ENCODE results near the gene GDI1.

Gene GDI1

DNA sequence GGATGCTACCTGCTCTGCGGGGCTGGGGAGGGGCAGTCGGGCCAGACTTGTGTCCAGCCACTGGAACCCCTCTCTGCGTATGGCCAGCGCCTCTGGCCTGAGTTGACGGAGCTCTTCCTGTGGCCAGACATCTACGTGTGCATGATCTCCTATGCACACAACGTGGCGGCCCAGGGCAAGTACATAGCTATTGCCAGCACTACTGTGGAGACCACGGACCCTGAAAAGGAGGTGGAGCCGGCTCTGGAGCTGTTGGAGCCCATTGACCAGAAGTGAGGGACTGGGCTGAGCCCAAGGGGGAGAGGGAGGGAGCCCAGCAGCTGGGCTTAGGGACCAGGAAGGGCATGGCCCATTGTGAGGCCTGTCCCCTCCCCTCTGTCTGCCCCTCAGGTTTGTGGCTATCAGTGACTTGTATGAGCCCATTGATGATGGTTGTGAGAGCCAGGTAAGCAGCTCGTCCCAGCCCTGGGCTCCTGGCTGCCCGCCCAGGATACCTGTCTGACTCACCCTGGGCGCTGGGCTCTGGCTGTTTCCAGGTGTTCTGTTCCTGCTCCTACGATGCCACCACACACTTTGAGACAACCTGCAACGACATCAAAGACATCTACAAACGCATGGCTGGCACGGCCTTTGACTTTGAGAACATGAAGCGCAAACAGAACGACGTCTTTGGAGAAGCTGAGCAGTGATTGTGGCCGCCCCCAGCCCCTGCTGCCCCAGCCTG lies 5.2 kb downstream of the GDI1 start:
- H3K9me3 ChIP-seq (ENCODE audit: control insufficient read depth, low read length), result no peaks in the 10 kb centered on the region
- H3K27me3 ChIP-seq (replicated peaks; ENCODE audit: control insufficient read depth, insufficient read depth, low read length), result no peaks in the 10 kb centered on the region
- no peak overlapping the region for H3K9ac ChIP-seq (ENCODE audit: low read length)
- no peak overlapping the region for H3K4me3 ChIP-seq (ENCODE audit: low read length)
- H3K36me3 ChIP-seq (ENCODE audit: control insufficient read depth, insufficient read depth, low read length, severe bottlenecking), result peaks cover 10% of the 10 kb centered on the region
- H3K4me1 ChIP-seq (ENCODE audit: control insufficient read depth, insufficient read depth, low read length), result peaks cover 13% of the 10 kb centered on the region
- no peak for DNase-seq (ENCODE audit: low read depth)

DNA sequence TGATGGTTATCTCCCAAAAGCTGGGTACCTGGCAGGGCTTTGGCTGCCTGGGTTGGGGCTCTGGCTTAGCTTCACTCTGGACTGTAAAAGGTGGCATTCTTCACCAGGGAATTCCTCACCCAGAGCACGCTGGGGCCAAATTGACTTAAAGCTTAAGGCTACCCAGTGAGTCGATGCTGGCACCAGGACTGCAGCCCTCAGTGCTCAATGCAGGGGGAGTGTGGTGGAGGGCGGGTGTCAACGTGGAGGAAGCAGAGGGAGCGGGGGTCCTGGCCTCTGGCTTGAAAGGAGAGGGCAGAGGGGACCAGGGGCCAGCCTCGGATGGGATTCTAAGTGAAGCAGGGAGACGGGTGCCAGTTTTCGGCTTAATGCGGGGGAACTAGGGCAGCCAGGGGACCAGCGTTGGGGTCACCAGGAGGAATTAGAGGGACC lies 6.5 kb downstream of the GDI1 start:
- Histone ChIP-seq H3K27me3 (replicated peaks; ENCODE audit: control insufficient read depth, insufficient read depth, low read length) (no peaks in the 10 kb centered on the region), H3K4me3 (ENCODE audit: low read length) (peak overlapping the region; percentile 54), H3K36me3 (ENCODE audit: control insufficient read depth, insufficient read depth, low read length, severe bottlenecking) (peaks cover 15% of the 10 kb centered on the region)

GRCh38 chrX:154443992-154444754 lies 7.2 kb downstream of the GDI1 start, which contains the start of gene FAM50A:
TSS of gene FAM50A (plus strand) at chrX:154444141. CDS start at chrX:154444236, 95 bp downstream.
- Histone ChIP-seq H3K4me3 (ENCODE audit: low read length) (peak within 1 kb of the TSS; percentile 82), H3K27me3 (replicated peaks; ENCODE audit: control insufficient read depth, insufficient read depth, low read length) (no peaks in the 10 kb centered on the region), H3K9me3 (ENCODE audit: control insufficient read depth, low read length) (no peaks in the 10 kb centered on the region), H3K9ac (ENCODE audit: low read length) (peak within 1 kb of the TSS; percentile 92), H3K36me3 (ENCODE audit: control insufficient read depth, insufficient read depth, low read length, severe bottlenecking) (peaks cover 22% of the 10 kb centered on the region), H3K4me1 (ENCODE audit: control insufficient read depth, insufficient read depth, low read length) (peaks cover 13% of the 10 kb centered on the region)
- peak; percentile 89 for DNase-seq (ENCODE audit: low read depth)

More for the DNA sequence above, 6.5 kb downstream of the GDI1 start:
- H3K4me1 ChIP-seq (ENCODE audit: control insufficient read depth, insufficient read depth, low read length), result peaks cover 13% of the 10 kb centered on the region
- H3K9me3 ChIP-seq (ENCODE audit: control insufficient read depth, low read length), result no peaks in the 10 kb centered on the region
- DNase-seq (ENCODE audit: low read depth), result peak; percentile 11
- peak overlapping the region; percentile 80 for H3K9ac ChIP-seq (ENCODE audit: low read length)

- DNase-seq (ENCODE audit: low read depth), result no peak
- peaks cover 27% of the 10 kb centered on the region for H3K36me3 ChIP-seq (ENCODE audit: control insufficient read depth, insufficient read depth, low read length, severe bottlenecking)
- no peaks in the 10 kb centered on the region for H3K27me3 ChIP-seq (replicated peaks; ENCODE audit: control insufficient read depth, insufficient read depth, low read length)
- H3K4me1 ChIP-seq (ENCODE audit: control insufficient read depth, insufficient read depth, low read length), result peaks cover 13% of the 10 kb centered on the region
- no peaks in the 10 kb centered on the region for H3K9me3 ChIP-seq (ENCODE audit: control insufficient read depth, low read length)
- peak overlapping the region; percentile 82 for H3K4me3 ChIP-seq (ENCODE audit: low read length)
- peak overlapping the region; percentile 92 for H3K9ac ChIP-seq (ENCODE audit: low read length)
Observed at GRCh38 chrX:154444755-154445246, 7.8 kb downstream of the GDI1 start.

GRCh38 chrX:154445776-154446175 lies 8.8 kb downstream of the GDI1 start:
- H3K27me3 ChIP-seq (replicated peaks; ENCODE audit: control insufficient read depth, insufficient read depth, low read length), result no peaks in the 10 kb centered on the region
- H3K9me3 ChIP-seq (ENCODE audit: control insufficient read depth, low read length), result no peaks in the 10 kb centered on the region
- peak overlapping the region; percentile 82 for H3K4me3 ChIP-seq (ENCODE audit: low read length)
- DNase-seq (ENCODE audit: low read depth), result no peak
- H3K4me1 ChIP-seq (ENCODE audit: control insufficient read depth, insufficient read depth, low read length), result peaks cover 13% of the 10 kb centered on the region
- H3K36me3 ChIP-seq (ENCODE audit: control insufficient read depth, insufficient read depth, low read length, severe bottlenecking), result peaks cover 37% of the 10 kb centered on the region
- no peak overlapping the region for H3K9ac ChIP-seq (ENCODE audit: low read length)

- Histone ChIP-seq H3K9me3 (ENCODE audit: control insufficient read depth, low read length) (no peaks in the 10 kb centered on the region), H3K4me1 (ENCODE audit: control insufficient read depth, insufficient read depth, low read length) (peaks cover 13% of the 10 kb centered on the region), H3K36me3 (ENCODE audit: control insufficient read depth, insufficient read depth, low read length, severe bottlenecking) (peaks cover 40% of the 10 kb centered on the region), H3K9ac (ENCODE audit: low read length) (no peak overlapping the region), H3K4me3 (ENCODE audit: low read length) (no peak overlapping the region), H3K27me3 (replicated peaks; ENCODE audit: control insufficient read depth, insufficient read depth, low read length) (no peaks in the 10 kb centered on the region)
- DNase-seq (ENCODE audit: low read depth), result no peak
Observed at GRCh38 chrX:154446430-154446829, 9.5 kb downstream of the GDI1 start.

- no peak overlapping the region for H3K9ac ChIP-seq (ENCODE audit: low read length)
- H3K9me3 ChIP-seq (ENCODE audit: control insufficient read depth, low read length), result no peaks in the 10 kb centered on the region
- peaks cover 41% of the 10 kb centered on the region for H3K36me3 ChIP-seq (ENCODE audit: control insufficient read depth, insufficient read depth, low read length, severe bottlenecking)
- H3K4me3 ChIP-seq (ENCODE audit: low read length), result no peak overlapping the region
- H3K27me3 ChIP-seq (replicated peaks; ENCODE audit: control insufficient read depth, insufficient read depth, low read length), result no peaks in the 10 kb centered on the region
- H3K4me1 ChIP-seq (ENCODE audit: control insufficient read depth, insufficient read depth, low read length), result peaks cover 13% of the 10 kb centered on the region
- DNase-seq (ENCODE audit: low read depth), result no peak
Observed at GRCh38 chrX:154448484-154448883, 11.5 kb downstream of the GDI1 start.

DNA sequence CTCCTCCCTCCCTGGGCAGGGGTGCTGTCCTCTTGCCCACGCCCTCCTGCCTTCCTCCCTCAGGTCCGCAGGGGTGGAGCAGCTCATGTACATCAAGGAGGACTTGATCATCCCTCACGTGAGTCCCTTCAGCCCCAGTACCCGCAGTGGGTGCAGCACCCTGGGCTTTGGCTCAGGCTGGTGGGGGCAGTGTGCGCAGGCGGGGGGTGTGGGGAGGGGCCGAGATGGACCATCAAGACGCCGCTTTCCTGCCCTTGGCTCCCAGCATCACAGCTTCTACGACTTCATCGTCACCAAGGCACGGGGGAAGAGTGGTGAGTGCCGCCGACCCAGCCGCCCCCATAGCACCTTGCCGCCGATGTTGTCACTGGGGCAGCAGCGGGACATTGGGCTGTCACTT lies 12.7 kb downstream of the GDI1 start:
- no peak for DNase-seq (ENCODE audit: low read depth)
- peaks cover 41% of the 10 kb centered on the region for H3K36me3 ChIP-seq (ENCODE audit: control insufficient read depth, insufficient read depth, low read length, severe bottlenecking)

DNA sequence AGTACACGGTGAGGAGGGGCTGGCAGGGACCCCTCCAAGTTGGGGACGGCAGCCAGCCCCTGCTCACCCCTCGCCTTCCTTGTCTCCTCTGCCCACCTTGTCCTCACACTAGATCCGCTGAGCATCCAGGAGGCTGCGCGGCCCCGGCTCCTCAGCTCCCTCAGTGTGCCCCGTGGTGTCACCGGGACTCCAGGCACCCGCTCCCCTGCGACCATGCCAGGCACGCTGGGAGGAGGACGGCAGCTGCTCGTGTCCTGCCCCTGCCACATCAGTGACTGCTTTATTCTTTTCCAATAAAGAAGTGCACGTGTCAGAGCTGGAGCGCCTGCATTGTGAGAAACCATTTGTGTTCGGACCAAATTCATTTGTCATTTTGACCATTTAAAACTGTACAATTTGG lies 13.4 kb downstream of the GDI1 start:
- Histone ChIP-seq H3K9me3 (ENCODE audit: control insufficient read depth, low read length) (no peaks in the 10 kb centered on the region), H3K27me3 (replicated peaks; ENCODE audit: control insufficient read depth, insufficient read depth, low read length) (no peaks in the 10 kb centered on the region), H3K4me1 (ENCODE audit: control insufficient read depth, insufficient read depth, low read length) (peaks cover 7% of the 10 kb centered on the region), H3K9ac (ENCODE audit: low read length) (no peak overlapping the region), H3K4me3 (ENCODE audit: low read length) (no peak overlapping the region), H3K36me3 (ENCODE audit: control insufficient read depth, insufficient read depth, low read length, severe bottlenecking) (peaks cover 41% of the 10 kb centered on the region)
- no peak for DNase-seq (ENCODE audit: low read depth)

More for the DNA sequence above, 12.7 kb downstream of the GDI1 start:
- Histone ChIP-seq H3K27me3 (replicated peaks; ENCODE audit: control insufficient read depth, insufficient read depth, low read length) (no peaks in the 10 kb centered on the region), H3K9ac (ENCODE audit: low read length) (no peak overlapping the region), H3K9me3 (ENCODE audit: control insufficient read depth, low read length) (no peaks in the 10 kb centered on the region), H3K4me1 (ENCODE audit: control insufficient read depth, insufficient read depth, low read length) (peaks cover 13% of the 10 kb centered on the region), H3K4me3 (ENCODE audit: low read length) (no peak overlapping the region)

DNA sequence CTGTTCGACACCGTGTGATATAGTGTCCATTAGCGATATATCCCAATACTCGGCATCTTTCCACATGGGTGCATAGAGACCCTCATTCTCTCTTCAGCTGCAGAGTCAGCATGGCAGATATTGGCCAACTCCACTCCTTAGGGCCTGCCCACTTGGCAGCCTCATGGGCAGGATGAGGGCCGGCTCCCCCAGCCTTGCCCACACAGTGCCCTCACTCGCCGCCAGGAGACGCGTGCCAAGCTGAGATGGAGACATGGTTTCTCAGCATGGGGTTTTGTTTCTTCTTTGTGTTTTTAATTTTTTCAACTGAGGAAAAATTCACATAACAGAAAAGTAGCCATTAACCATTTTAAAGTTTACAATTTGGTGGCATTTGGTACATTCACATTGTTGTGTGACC lies 15.9 kb downstream of the GDI1 start:
- no peak overlapping the region for H3K9ac ChIP-seq (ENCODE audit: low read length)
- no peaks in the 10 kb centered on the region for H3K9me3 ChIP-seq (ENCODE audit: control insufficient read depth, low read length)
- H3K36me3 ChIP-seq (ENCODE audit: control insufficient read depth, insufficient read depth, low read length, severe bottlenecking), result peaks cover 37% of the 10 kb centered on the region
- no peak for DNase-seq (ENCODE audit: low read depth)
- H3K4me1 ChIP-seq (ENCODE audit: control insufficient read depth, insufficient read depth, low read length), result no peaks in the 10 kb centered on the region
- no peak overlapping the region for H3K4me3 ChIP-seq (ENCODE audit: low read length)
- H3K27me3 ChIP-seq (replicated peaks; ENCODE audit: control insufficient read depth, insufficient read depth, low read length), result no peaks in the 10 kb centered on the region

- peak overlapping the region; percentile 78 for H3K4me3 ChIP-seq (ENCODE audit: low read length)
- H3K4me1 ChIP-seq (ENCODE audit: control insufficient read depth, insufficient read depth, low read length), result no peaks in the 10 kb centered on the region
- no peaks in the 10 kb centered on the region for H3K9me3 ChIP-seq (ENCODE audit: control insufficient read depth, low read length)
- H3K36me3 ChIP-seq (ENCODE audit: control insufficient read depth, insufficient read depth, low read length, severe bottlenecking), result peaks cover 21% of the 10 kb centered on the region
- peak; percentile 58 for DNase-seq (ENCODE audit: low read depth)
- H3K9ac ChIP-seq (ENCODE audit: low read length), result peak overlapping the region; percentile 90
- H3K27me3 ChIP-seq (replicated peaks; ENCODE audit: control insufficient read depth, insufficient read depth, low read length), result no peaks in the 10 kb centered on the region
Observed at GRCh38 chrX:154457491-154458115, 20.6 kb downstream of the GDI1 start.
